Measurements from ENCODE around the gene FOXF2.

FOXF2 gene

DNA sequence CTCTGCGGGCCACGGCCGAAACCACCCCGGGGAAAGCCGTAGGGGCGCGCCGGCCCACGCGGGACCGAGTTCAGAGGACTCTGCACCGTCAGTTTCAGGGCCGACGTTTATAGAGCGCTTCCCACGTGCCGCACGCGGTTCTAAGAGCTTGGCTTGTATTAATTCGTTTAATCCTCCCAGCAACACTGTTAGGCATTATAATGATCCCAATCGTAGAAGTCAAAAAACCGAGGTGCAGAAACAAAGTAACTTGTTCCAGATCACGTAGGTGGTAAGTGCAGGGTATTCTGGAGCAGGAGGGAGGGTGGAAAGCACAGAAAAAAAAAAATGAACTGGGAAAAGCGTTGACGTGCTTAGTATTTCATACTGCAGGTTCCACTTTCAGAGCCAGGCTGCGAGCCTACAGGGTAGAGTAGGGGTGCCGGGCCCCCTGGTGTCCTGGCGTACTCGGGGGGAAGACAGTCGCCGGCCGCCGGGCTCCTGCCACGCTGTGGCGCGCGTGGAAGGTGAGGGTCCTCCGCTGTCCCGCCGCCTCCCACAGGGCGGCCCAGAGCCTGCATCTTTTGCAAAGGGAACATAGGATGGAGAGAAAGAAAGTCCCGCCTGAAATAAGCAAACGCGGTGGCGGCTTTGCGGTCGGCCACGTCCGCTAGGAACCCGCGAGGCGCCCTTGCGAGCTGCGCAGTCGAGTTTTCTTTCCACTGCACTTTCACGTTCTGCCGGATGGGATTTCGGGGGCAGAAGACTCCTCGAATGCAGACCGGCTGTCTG is 10.2 kb upstream of the FOXF2 start:
- DNase-seq (ENCODE audit: insufficient read length), result no peak
- TF ChIP-seq POLR2AphosphoS5 (IDR thresholded peaks at IDR 0.05; ENCODE audit: low read depth, low read length) (no peak), TAF1 (IDR thresholded peaks at IDR 0.05; ENCODE audit: borderline replicate concordance, low read depth, low read length) (no peak), POLR2A (IDR thresholded peaks at IDR 0.05; ENCODE audit: low read depth, low read length) (no peak)
- no peak for FAIRE-seq

DNA sequence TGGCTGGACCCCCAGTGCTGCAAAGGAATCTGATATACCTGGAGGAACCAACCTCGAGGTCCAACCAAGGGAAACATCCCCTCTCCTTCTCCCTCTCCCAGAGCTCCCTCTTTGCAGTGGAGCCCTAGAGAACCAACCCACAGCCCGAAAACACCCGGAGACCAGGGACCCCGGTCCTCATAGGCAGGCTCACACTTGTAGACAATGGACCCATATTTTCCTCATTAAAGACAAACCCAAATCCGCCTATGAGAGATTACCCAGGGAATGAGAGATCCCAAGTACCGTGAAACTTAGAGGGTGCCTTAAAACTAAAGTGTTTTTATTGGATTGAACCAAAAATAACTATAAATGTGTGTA is 9.6 kb upstream of the FOXF2 start:
- DNase-seq (ENCODE audit: insufficient read length) (no peak), FAIRE-seq (no peak)
- TF ChIP-seq TAF1 (IDR thresholded peaks at IDR 0.05; ENCODE audit: borderline replicate concordance, low read depth, low read length), result no peak
- TF ChIP-seq POLR2A (IDR thresholded peaks at IDR 0.05; ENCODE audit: low read depth, low read length), result no peak
- no peak for TF ChIP-seq POLR2AphosphoS5 (IDR thresholded peaks at IDR 0.05; ENCODE audit: low read depth, low read length)

DNA sequence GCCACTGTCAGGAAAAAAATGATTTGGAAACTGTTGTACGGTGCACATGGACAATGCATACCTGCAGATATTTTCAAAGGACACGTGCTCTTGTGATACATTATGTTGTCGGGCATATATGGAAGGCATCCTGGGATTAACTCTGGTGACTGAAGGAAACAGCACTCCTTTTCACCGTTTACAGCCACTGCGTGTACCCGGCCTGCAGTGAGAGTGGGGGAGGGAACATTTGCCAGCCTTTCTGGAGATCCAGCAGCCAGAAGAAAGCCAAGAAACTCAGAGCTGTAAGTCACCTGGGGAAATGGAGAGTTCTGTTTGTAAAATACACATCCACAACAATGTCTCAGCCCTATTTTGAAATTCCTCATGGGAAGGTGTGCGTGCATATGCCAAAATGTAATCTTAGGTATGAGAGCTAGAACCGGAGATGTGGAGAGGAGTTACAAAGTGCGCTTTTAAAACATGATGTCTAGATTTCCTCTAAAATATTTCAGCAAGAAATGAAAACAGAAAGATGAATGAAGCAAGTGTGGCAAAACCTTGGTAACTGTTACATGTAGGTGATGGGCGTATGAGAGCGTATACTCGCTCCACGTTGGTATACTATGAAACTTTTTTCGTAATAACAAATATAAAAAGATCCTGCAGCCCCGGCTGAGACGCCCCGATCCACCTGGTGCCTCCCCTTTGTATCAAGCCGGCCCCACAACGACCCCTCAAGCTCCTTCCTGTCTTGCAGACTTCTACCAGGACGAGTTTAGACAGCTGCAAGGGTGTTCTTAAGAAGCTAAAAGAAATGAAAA is 8.6 kb upstream of the FOXF2 start:
- FAIRE-seq (no peak), DNase-seq (ENCODE audit: insufficient read length) (no peak)
- TF ChIP-seq POLR2A (IDR thresholded peaks at IDR 0.05; ENCODE audit: low read depth, low read length), result no peak
- no peak for TF ChIP-seq POLR2AphosphoS5 (IDR thresholded peaks at IDR 0.05; ENCODE audit: low read depth, low read length)
- no peak for TF ChIP-seq TAF1 (IDR thresholded peaks at IDR 0.05; ENCODE audit: borderline replicate concordance, low read depth, low read length)

DNA sequence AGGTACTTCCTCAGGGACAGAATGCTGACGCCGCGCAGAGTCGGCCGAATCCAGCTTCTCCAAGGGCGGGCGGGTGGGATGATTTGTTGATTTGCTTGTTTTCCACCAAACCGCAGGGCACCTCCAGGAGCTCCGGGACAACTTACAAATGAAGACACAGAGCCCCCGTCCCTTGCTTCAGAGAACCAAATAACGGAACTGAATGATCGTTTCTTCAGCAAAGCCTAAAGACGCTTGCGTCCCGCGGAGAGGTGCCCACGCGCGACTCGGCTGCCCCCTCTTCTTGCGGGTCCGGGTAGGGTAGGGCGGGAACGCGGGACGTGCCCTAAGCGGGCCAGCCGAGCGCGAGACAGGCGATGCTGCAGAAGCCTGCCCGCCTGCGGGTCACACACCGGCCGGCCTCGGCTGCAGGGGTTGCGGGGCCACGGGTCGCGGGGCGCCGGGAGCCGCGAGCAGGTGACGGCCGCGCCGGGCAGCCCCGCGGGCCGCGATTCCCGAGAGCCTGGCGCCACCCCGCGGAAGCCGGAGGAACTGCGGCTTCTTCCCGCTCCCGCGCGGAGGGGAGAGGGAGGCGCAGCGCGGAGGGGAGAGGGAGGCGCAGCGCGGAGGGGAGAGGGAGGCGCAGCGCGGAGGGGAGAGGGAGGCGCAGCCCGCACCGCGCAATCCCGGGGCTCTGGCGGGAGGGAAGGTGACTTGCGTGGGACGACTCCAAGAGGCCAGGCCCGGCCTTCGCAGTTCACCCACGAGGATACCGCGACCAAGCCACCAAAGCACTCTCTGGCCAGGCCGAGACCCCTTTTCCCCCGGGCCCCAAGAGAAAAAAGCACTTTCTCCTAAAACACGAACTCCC is 7.7 kb upstream of the FOXF2 start:
- TF ChIP-seq POLR2AphosphoS5 (IDR thresholded peaks at IDR 0.05; ENCODE audit: low read depth, low read length) (no peak), POLR2A (IDR thresholded peaks at IDR 0.05; ENCODE audit: low read depth, low read length) (no peak), TAF1 (IDR thresholded peaks at IDR 0.05; ENCODE audit: borderline replicate concordance, low read depth, low read length) (no peak)
- no peak for FAIRE-seq

DNA sequence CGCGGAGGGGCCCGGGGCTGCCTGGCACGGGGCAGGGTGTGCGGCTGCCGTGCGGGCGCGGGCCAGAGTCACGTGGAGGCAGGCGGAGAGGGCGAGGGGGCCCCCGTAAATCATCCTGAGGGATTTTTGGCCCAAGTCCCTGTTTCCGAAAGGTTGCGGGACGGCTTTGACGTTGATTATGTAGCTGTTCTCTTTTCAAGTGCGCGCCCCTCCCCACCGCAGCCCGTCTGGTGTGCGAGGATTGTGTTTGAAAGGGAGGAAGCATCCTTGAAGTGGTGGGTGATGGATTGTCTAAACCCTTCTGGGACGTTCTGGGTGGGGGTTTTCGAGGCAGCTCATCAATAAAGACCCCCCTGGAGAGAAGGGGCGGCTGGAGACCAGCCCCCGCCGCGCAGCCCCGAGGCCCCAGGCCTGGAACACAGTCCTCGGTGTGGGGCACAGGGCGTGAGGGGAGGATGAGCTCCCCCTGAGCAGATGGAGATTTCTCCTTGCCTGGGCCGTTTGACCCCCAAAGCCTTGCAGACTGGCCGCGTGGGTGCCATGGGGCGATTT is 7.0 kb upstream of the FOXF2 start:
- no peak for DNase-seq (ENCODE audit: insufficient read length)
- no peak for FAIRE-seq
- TF ChIP-seq POLR2AphosphoS5 (IDR thresholded peaks at IDR 0.05; ENCODE audit: low read depth, low read length), result no peak
- no peak for TF ChIP-seq TAF1 (IDR thresholded peaks at IDR 0.05; ENCODE audit: borderline replicate concordance, low read depth, low read length)
- TF ChIP-seq POLR2A (IDR thresholded peaks at IDR 0.05; ENCODE audit: low read depth, low read length), result no peak

More for the DNA sequence above, 7.7 kb upstream of the FOXF2 start:
- peak; percentile 68 for DNase-seq (ENCODE audit: insufficient read length)

DNA sequence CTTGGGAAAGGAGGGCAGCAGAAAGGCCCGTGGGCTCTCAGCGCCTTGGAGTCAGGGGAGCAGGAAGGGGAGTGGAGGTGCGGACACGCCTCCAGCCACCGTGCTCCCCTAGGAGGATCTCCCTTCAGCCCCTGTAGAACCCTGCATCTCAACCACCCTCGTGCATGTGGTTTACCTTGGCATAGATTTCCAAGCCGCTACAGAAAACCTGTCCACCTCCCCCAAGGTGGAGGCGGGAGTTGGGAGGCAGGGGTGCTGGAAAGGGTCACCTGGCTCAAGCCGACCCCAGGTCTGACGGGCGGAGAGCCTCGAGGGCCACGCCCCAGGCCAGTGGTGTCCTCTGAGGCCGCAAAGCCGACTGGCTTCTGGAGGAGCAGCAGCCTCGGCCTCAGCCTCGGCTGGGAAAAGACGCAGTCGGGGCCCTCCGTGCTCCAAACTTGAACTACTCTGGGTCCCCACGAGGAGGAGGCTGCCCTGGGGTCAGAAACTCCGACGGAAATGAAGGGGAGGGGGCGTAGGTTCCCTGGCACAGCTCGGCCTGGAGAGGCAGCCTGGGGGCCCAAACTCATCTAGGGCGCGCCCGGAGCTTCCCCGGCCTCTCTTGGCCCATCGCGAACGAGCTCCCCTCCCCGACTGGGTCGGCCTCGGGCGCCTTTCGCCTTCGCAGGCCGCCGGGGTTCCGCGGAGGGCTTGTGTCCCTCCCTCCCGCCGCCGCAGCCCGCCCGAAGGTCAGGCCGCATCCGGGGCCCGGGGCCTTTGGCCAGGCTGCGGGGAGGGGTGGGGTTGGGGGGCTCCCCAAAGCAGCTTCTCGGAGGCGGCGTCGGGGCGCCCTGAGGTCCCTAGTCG is 6.3 kb upstream of the FOXF2 start:
- TF ChIP-seq POLR2AphosphoS5 (IDR thresholded peaks at IDR 0.05; ENCODE audit: low read depth, low read length) (no peak), TAF1 (IDR thresholded peaks at IDR 0.05; ENCODE audit: borderline replicate concordance, low read depth, low read length) (no peak), POLR2A (IDR thresholded peaks at IDR 0.05; ENCODE audit: low read depth, low read length) (no peak)
- DNase-seq (ENCODE audit: insufficient read length) (no peak), FAIRE-seq (no peak)

DNA sequence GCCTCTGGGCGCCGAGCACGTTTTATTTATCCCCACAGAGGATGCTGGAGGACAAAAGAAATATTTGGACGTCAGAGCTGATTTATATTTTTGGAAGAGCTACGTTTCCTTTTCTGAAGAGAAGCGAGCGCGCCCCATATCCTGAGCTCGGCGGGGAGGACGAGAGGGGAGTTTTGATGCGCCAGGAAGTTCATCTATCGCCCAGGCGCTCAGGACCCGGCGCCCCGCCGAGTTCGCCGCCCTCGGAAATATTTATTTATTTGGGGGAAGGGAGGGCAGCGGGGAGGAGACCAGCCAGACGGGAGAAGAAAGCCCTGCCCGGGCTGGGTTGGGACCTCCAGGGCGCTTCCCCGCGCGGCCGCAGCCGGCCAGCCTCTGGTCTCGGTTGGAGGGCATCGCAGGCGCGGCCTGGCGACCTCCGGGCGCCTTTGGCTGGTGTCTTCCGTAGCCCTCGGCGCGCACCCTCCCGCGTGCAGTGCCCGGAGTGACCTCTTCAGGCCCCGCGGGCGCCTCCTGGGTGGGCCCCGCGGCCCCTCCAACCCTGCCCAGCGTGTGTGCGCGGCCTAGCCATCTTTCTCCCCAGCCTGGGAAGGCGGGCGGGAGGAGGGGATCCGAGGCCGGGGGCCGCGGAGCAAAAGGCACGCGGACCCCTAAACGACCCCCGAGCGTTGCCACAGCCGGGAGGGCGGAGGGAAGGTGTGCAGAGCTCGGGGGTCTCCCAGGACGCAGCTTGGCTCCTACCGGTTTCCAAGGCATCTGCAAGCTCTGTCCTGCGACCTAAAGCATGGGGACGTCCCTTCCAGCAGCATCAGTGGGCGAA is 5.4 kb upstream of the FOXF2 start:
- TF ChIP-seq TAF1 (IDR thresholded peaks at IDR 0.05; ENCODE audit: borderline replicate concordance, low read depth, low read length), result no peak
- TF ChIP-seq POLR2A (IDR thresholded peaks at IDR 0.05; ENCODE audit: low read depth, low read length), result no peak
- no peak for TF ChIP-seq POLR2AphosphoS5 (IDR thresholded peaks at IDR 0.05; ENCODE audit: low read depth, low read length)
- FAIRE-seq, result no peak

DNA sequence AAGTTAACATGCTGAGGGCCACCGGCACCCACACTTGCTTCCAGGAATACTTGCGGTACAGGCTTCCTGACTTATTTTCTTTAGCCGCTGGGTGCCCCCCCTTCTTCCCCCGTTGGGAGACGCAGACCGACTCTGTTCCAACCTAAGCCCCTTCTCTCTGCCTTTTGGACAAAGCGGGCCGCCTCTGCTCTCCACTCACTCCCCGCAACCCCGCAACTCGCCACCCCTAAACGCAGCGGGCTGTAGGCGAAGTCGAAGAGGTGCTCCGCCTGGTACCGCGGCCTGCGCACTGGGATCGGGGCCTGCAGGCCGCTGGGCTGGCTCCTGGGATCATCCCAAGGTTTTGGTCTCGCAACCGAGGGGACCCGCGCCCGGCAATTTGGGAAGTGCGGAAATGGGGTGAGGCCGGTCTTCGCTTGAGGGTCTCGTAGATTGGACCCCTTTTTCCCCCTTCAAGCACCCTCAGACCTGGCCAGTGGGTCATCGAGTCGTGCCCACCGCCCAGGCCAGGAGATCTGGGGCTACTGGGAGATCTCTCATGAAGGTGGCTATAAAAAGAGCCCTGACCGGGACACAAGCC is 4.7 kb upstream of the FOXF2 start:
- DNase-seq (ENCODE audit: insufficient read length), result no peak
- no peak for FAIRE-seq
- TF ChIP-seq POLR2AphosphoS5 (IDR thresholded peaks at IDR 0.05; ENCODE audit: low read depth, low read length) (no peak), TAF1 (IDR thresholded peaks at IDR 0.05; ENCODE audit: borderline replicate concordance, low read depth, low read length) (no peak), POLR2A (IDR thresholded peaks at IDR 0.05; ENCODE audit: low read depth, low read length) (no peak)

More for the DNA sequence above, 5.4 kb upstream of the FOXF2 start:
- no peak for DNase-seq (ENCODE audit: insufficient read length)

Measured in GM12892 (cell line).